Measurements from ENCODE around the gene KCND3. TPM values are rescaled to one million over a fixed set of nuclear protein-coding genes. Genes with fewer than 3 reads are reported as not detected.

Gene KCND3
- total RNA-seq, 1 donor from 2014 or later: 5.5 TPM

DNA sequence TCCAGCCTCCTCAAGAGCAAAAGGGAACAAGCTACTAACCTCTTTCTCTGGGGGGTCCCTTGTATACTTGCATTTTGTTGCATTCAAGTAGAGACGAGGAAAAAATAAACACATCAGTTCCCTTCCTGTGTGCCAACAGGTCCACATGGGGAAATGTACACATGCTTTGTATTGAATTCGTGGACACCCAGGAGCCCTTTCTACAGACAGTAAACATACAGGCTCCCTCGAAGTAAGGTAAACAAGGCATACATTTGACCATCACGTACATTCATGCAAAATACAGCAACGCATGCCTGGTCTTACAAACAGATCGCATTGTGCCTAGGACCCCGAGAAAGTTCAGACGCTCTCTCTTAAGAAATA lies 1.1 kb downstream of the KCND3 start:
- no peaks in the 10 kb centered on the region for H3K9me3 ChIP-seq
- H3K36me3 ChIP-seq: no peaks in the 10 kb centered on the region
- DNase-seq (no peak), ATAC-seq (no peak)
- H3K27ac ChIP-seq: no peak overlapping the region
- intact Hi-C loops (cut with DNase I): no loop called here
- peaks cover 32% of the 10 kb centered on the region for H3K4me1 ChIP-seq
- TF ChIP-seq, protein P1, sequence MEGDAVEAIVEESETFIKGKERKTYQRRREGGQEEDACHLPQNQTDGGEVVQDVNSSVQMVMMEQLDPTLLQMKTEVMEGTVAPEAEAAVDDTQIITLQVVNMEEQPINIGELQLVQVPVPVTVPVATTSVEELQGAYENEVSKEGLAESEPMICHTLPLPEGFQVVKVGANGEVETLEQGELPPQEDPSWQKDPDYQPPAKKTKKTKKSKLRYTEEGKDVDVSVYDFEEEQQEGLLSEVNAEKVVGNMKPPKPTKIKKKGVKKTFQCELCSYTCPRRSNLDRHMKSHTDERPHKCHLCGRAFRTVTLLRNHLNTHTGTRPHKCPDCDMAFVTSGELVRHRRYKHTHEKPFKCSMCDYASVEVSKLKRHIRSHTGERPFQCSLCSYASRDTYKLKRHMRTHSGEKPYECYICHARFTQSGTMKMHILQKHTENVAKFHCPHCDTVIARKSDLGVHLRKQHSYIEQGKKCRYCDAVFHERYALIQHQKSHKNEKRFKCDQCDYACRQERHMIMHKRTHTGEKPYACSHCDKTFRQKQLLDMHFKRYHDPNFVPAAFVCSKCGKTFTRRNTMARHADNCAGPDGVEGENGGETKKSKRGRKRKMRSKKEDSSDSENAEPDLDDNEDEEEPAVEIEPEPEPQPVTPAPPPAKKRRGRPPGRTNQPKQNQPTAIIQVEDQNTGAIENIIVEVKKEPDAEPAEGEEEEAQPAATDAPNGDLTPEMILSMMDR (IDR thresholded peaks at IDR 0.05): no peak
- H3K27me3 ChIP-seq (ENCODE audit: low read depth): peaks cover 24% of the 10 kb centered on the region
- H3K4me3 ChIP-seq: peak overlapping the region; percentile 59

DNA sequence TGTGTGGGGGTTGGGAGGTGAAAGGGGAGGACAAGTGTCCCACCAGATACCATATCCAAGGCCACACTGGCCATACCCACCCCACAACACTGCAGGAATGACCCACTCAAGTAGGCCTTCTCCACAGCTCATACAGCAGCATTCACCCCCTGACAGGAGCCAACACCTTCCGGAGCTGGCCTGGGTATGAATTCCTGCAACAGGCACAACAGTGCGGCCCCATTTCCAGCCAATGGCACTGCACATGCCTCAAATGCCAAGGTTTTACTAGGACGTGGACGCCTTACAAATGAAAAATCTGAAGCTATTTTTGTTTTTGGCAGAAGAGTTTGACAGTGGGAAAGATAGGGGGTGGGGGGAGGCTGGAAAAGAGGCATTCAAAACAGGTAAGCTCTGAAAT lies 2.0 kb downstream of the KCND3 start:
- Histone ChIP-seq H3K27ac (no peak overlapping the region), H3K4me1 (peaks cover 32% of the 10 kb centered on the region), H3K36me3 (no peaks in the 10 kb centered on the region), H3K9me3 (no peaks in the 10 kb centered on the region), H3K27me3 (ENCODE audit: low read depth) (peaks cover 24% of the 10 kb centered on the region), H3K4me3 (no peak overlapping the region)
- intact Hi-C loops (cut with DNase I): no loop called here
- TF ChIP-seq, protein P1 (IDR thresholded peaks at IDR 0.05): no peak
- ATAC-seq (no peak), DNase-seq (no peak)

DNA sequence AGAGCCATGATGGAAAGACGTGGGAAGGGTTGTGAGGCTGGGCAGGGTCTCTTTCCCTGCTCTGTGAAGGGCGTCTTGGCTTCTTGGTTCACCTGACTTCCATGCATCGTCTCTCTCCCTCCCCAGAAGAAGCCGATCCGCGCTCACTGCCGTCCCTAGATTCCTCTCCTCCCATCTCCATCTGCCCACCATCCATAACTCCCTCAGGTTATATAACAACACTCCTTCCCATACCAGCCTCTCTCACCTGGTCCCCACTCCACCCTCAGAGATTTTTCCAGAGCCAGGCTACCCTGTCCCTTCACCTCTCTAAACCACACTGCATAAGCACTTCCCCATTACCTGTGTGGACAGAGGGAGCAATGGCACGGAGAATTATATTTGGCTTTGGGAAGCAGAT lies 6.0 kb downstream of the KCND3 start:
- no peaks in the 10 kb centered on the region for H3K9me3 ChIP-seq
- TF ChIP-seq, protein P1 (IDR thresholded peaks at IDR 0.05): no peak
- intact Hi-C loops (cut with DNase I): no loop called here
- ATAC-seq: no peak
- H3K27ac ChIP-seq: no peak overlapping the region
- H3K4me3 ChIP-seq: no peak overlapping the region
- peaks cover 5% of the 10 kb centered on the region for H3K4me1 ChIP-seq
- H3K27me3 ChIP-seq (ENCODE audit: low read depth): peaks cover 8% of the 10 kb centered on the region
- no peak for DNase-seq
- H3K36me3 ChIP-seq: no peaks in the 10 kb centered on the region

DNA sequence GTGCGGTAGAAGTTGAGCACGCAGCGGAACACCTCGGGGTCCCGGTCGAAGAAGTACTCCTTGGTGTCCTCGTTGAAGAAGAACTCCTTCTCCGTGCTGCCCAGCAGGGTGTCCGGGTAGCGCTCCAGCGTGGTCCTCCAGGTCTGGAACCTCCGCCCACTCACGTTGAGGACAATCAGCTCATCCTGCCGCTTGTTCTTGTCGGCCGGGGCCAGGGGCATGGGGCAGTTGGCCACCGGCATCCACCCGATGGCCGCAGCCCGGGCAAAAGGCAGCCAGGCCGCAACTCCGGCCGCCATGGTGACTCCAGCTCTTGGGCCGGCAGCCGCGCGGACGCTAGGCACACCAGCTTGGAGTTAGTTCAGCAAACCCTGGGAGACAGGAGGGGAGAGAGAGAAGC lies 7.0 kb downstream of the KCND3 start:
- DNase-seq (no peak), ATAC-seq (no peak)
- intact Hi-C loops (cut with DNase I): no loop called here

DNA sequence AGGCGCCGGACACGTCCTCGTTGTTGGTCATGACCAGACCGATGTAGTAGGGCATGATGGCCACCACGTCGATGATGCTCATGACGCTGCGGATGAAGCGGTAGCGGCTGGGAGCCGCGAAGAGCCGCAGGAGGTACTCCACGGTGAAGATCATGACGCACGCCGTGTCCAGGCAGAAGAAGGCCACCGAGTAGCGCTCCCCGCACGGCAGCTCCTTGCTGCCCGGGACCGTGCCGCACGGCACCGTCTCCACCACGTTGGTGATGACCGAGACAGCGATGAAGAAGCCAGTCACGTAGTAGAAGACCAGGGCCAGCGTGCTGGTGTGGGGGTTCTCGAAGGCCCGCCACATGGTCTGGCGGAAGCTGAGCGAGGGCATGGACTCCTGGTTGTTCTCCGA lies 7.6 kb downstream of the KCND3 start:
- Histone ChIP-seq H3K9me3 (no peaks in the 10 kb centered on the region), H3K27me3 (ENCODE audit: low read depth) (no peaks in the 10 kb centered on the region), H3K36me3 (no peaks in the 10 kb centered on the region), H3K4me3 (no peak overlapping the region), H3K27ac (no peak overlapping the region), H3K4me1 (no peaks in the 10 kb centered on the region)
- DNase-seq: no peak
- TF ChIP-seq, protein P1 (IDR thresholded peaks at IDR 0.05): no peak
- intact Hi-C loops (cut with DNase I): no loop called here
- ATAC-seq: no peak

More for the DNA sequence above, 7.0 kb downstream of the KCND3 start:
- H3K4me3 ChIP-seq: no peak overlapping the region
- H3K9me3 ChIP-seq: no peaks in the 10 kb centered on the region
- TF ChIP-seq, protein P1 (IDR thresholded peaks at IDR 0.05): no peak
- H3K4me1 ChIP-seq: no peaks in the 10 kb centered on the region
- no peaks in the 10 kb centered on the region for H3K36me3 ChIP-seq
- H3K27me3 ChIP-seq (ENCODE audit: low read depth): peaks cover 3% of the 10 kb centered on the region
- no peak overlapping the region for H3K27ac ChIP-seq

DNA sequence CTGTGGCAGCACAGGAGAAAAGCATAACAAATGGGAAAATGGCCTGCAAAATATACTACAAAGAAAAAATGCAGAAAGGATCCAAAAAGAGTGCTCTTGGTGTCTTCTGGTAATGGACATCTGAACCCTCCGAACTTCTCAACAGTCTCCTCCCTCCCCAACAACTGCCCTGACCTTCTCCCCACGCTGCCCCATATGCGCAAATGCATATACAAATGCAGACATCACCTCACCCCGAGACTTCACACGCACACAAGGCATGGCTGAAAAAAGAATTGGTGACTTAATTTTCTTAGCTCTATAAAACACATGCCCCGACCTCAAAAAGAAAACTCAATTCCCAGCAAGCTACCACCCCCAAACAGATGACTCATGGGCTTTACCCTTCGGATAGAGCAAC lies 8.4 kb downstream of the KCND3 start:
- Histone ChIP-seq H3K27ac (no peak overlapping the region), H3K27me3 (ENCODE audit: low read depth) (no peaks in the 10 kb centered on the region), H3K36me3 (no peaks in the 10 kb centered on the region), H3K4me1 (no peaks in the 10 kb centered on the region), H3K4me3 (no peak overlapping the region), H3K9me3 (no peaks in the 10 kb centered on the region)
- TF ChIP-seq, protein P1 (IDR thresholded peaks at IDR 0.05): no peak
- DNase-seq (no peak), ATAC-seq (no peak)
- intact Hi-C loops (cut with DNase I): no loop called here
